GM19452 (cell line): ENCODE measurements around the gene ASB5.
"Not testable (repeated sequence)": the region's sequence is repeated elsewhere in the genome, so short reads cannot be mapped to it uniquely, and the experiment has no call there.

Experiments
- ATAC-seq: cut with Tn5 transposase; IDR thresholded peaks from one replicate; pipeline ENCODE4 v1.9.1; 2021; ENCODE audit not compliant: unreplicated experiment

The ASB5 gene, protein sequence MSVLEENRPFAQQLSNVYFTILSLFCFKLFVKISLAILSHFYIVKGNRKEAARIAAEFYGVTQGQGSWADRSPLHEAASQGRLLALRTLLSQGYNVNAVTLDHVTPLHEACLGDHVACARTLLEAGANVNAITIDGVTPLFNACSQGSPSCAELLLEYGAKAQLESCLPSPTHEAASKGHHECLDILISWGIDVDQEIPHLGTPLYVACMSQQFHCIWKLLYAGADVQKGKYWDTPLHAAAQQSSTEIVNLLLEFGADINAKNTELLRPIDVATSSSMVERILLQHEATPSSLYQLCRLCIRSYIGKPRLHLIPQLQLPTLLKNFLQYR

DNA sequence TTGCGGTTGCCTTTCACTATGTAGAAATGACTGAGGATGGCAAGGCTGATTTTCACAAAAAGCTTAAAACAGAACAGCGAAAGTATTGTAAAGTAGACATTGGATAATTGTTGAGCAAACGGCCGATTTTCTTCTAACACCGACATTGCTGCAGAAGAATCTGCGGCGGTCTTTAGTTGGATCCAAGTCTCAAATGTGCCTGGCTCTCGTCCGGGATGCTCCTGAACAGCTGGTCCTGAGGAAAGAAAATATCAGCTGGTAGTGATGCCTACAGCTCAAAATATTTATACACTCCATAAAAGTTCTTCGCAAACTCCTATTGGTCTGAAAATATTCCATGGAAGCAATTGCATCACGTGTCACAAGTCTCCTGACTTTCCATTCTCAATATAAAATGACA, at the start of gene ASB5:
Gene ASB5, minus strand, starts transcription at position 260 of the 400 bp plus-strand sequence. Its CDS starts 114 bp downstream, at position 146.
- ATAC-seq: no peak

GRCh38 chr4:176313596-176314336, 44.7 kb upstream of the ASB5 start:
- ATAC-seq: no peak

DNA sequence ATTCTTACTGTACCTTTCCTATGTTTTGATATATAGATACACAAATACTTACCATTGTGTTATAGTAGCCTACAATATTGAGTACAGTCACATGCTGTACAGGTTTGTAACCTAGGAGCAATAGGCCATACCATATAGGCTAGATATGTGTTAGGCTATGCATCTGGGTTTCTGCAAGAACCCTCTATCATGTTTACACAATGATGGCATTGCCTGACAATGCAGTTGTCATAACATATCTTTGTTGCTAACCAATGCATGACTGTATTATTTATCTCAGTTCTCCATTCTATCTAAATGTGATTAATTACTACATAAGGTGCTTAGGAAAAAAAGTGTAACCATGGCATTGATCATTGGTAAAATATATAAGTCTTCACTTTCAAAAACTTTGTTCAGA, 40.8 kb upstream of the ASB5 start:
- no peak for ATAC-seq

- peak; percentile 100 for ATAC-seq
These were observed 40.0 kb upstream of the ASB5 start for GRCh38 chr4:176309046-176309445.

DNA sequence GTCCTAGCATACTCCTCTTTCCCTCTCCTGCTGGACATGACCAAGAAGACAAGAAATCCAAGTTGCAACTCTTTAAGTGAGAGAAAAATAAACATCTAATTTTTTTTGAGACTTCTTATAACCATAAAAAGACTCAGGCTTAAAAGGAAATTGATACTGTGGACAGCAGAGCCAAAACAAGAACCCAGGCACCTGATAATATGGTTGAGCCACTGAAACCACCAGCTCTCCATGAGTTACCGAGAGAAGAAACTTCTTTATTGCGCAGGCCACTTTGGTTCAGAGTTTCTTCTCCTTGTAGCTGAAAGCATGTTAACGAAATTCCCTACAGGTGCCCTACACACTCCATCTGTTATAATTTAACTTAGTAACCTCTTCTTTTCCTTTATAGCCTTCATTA, 39.4 kb upstream of the ASB5 start:
- ATAC-seq: peak; percentile 44

GRCh38 chr4:176307666-176307930, 38.6 kb upstream of the ASB5 start:
- no peak for ATAC-seq

DNA sequence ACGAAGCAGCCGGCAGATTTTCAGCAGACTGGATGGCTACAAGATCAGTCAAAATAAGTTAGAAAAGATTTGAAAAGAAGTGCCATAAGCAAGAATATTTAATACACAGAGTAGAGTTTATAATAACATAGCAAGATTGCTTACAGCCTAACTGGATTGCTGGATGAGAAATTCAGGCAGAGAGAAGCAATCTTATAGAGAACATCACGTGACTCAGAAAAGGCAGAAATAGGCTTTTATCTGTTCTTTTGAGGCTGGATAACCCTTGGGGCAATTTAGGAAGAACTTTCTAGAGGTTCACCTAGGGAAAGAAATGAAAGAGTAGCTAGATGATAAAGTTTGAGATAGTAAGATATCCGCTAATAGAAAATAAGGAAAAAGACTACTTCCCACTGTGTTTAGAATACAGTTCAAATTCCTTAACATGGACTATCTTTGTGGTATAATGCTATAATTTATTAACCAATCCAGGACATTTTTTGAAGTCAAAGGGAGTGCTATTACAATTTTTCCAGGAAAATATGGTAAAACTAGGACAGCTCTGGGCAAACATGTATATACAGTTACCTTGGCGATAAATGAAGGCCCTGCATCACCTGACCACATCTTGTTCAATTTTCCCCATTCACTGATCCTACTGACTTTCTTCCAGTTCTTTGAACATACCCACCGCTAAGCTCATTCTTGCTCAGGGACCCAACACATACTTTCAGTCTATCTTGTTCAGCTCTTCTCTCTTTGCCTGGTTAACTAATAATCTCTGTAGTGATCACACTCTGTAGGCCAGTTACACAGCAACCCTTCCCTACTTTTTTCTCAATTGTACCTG, 38.0 kb upstream of the ASB5 start:
- no peak for ATAC-seq

DNA sequence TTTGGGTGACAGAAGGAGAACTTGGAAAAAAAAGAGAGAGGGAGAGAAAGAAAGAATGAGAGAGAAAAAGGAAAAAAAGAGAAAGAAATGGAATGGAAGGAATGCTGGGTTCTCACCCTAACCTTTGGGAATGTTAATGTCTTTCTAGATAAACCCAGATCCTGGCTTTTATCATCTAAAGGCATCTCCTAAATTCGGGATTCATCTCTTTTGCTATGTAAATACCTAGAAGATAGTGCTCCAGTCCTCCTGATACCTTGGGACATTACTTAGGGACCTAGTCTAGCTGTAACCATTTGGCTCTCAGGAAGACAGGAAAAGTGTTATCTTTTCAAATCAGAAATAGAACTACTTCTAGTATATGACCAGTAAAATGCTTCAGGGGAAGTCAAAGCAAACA, 34.9 kb upstream of the ASB5 start:
- ATAC-seq: no peak

DNA sequence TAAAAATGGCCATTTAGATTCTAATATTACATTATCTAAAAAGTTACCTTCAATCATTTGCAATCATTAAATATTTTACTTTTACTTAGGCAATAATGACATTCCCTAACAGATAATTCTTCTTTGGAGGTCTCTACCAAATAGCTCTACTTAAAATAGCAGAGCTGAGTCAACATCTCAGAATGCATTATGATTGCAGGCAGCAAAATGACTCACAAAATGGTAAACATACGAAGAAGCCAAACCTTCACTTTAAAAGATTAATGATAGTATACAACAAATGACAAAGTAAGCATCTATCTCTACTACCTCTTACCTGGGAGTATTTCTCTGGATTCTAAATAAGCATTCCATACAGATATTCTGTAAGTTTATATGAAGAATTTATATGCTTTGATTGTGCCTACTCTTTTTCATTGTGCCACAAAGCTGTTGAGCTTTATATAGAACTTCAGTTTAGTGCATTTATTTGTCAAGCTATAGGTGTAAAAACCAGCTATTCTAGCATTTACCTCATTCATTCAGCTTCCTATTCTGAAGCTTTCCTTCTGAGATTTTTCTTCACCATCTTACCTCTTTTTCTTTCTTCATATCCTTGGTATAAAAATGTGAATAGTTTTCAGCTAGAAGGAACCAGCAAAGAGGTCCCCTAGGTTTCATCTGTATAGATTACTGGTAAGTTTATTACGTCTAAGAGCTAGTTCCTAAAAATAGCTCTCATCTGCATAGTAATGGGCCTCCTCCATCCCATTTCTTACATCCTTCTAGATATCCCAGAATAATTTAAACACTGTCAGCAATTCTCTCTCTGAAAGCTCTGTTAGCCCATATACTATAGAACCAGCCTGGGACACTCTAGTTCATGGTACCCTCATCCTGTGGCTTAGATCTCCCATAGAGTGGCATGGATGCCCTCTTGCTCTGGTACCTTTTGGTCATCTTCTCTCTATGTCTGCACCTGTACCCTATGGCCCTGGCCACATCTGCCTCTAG, 33.6 kb upstream of the ASB5 start:
- no peak for ATAC-seq

GRCh38 chr4:176300565-176300964, 31.5 kb upstream of the ASB5 start:
- no peak for ATAC-seq

GRCh38 chr4:176300036-176300435, 31.0 kb upstream of the ASB5 start:
- ATAC-seq: no peak

GRCh38 chr4:176298664-176299063, 29.6 kb upstream of the ASB5 start:
- ATAC-seq: no peak

GRCh38 chr4:176295907-176296306, 26.9 kb upstream of the ASB5 start:
- not testable (repeated sequence) for ATAC-seq

DNA sequence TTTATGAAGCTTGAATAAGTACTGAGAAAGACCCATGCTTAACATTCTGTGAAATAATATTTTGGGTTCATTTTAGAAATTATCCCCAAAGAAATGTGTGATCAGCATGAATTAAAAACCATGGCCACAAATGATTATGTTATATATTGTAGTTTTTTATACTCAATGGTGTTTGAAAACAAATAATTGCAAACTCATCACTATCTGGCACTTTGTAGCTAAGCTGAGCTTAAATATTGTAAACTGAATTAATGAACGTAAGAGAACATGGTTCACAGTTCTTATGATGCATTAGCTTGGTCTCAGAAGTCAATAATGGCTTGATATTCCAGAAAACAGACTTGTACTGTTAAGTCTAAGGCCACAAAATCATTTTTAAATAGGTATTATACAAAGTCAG, 24.6 kb upstream of the ASB5 start:
- no peak for ATAC-seq

GRCh38 chr4:176292920-176293319, 23.9 kb upstream of the ASB5 start:
- no peak for ATAC-seq

- ATAC-seq: no peak
These were observed 22.7 kb upstream of the ASB5 start for GRCh38 chr4:176291748-176292147.

GRCh38 chr4:176290520-176290919, 21.5 kb upstream of the ASB5 start:
- no peak for ATAC-seq

- ATAC-seq: no peak
These were observed 20.5 kb upstream of the ASB5 start for GRCh38 chr4:176289561-176289960.

DNA sequence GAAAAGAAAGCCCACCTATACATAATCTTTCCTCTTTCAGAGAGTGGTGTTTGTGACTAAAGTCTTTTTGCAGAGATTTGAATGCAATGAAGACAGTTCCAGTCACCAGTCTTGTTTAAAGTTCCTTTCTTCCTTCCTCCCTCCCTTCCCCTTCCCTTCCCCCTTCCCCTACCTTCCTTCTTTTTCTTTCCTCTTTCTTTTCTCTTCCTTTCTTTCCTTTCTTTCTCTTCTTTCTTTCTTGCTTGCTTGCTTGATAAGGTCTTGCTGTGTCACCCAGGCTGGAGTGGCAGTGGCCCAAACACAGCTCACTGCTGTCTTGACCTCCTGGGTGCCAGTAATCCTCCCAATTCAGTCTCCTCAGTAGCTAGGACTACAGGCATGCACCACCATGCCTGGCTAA, 19.0 kb upstream of the ASB5 start:
- ATAC-seq: no peak

DNA sequence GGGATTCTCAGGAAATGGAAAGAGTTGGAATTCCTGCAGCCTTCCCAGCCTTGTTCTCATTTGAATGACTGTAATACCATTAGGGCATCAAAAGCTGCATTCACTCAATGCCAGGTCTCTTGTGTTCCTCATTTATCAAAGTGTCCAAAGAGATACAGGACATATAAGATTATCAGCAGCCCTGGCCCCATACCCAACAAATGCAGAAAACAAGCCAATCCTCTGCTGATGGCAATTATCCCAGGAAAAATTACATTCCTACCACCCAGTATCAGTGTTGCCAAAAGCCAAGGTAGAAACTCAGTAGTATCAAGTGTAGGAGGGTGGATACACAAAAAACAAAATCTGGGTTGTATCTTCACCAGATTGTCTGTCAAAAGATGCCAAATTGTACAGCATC, 18.5 kb upstream of the ASB5 start:
- no peak for ATAC-seq

DNA sequence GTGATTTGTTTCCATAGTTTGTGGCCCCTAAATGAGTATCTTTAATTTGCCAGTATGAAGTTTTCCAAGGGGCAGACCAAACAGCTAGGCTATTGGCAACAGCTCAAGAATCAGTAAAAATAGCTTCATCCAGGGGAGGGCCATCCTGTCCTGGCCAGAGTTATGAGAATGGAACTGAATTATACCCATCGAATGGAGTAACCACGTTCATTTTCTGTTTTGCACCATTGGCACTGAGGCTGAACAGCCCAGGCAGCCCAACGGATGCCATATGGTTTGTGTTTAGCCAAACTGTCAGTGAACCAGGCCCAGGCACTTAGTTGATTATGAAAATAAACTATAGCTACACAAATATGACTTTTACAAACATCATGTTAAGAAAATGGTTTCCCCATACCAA, 17.7 kb upstream of the ASB5 start:
- no peak for ATAC-seq
